Measurements from ENCODE around the gene AVP. TPM values are rescaled to one million over a fixed set of nuclear protein-coding genes. Genes with fewer than 3 reads are reported as not detected.
A peak's percentile ranks its signal among the peaks of the same experiment; 100 is the strongest.

AVP gene
- total RNA-seq, 2 donors from 2014 or later = not detected

- H3K9me3 ChIP-seq (ENCODE audit: control insufficient read depth, low read length, poor library complexity, severe bottlenecking) = no peaks in the 10 kb centered on the region
- DNase-seq (no peak), ATAC-seq (no peak)
- Mint-ChIP-seq H3K4me1 (peaks cover 16% of the 10 kb centered on the region), H3K27me3 (no peaks in the 10 kb centered on the region), H3K4me3 (no peak overlapping the region), H3K36me3 (ENCODE audit: low read depth) (no peaks in the 10 kb centered on the region), H3K27ac (peak overlapping the region; percentile 27)
These were observed 21.0 kb upstream of the AVP start for GRCh38 chr20:3105256-3106137.

DNA sequence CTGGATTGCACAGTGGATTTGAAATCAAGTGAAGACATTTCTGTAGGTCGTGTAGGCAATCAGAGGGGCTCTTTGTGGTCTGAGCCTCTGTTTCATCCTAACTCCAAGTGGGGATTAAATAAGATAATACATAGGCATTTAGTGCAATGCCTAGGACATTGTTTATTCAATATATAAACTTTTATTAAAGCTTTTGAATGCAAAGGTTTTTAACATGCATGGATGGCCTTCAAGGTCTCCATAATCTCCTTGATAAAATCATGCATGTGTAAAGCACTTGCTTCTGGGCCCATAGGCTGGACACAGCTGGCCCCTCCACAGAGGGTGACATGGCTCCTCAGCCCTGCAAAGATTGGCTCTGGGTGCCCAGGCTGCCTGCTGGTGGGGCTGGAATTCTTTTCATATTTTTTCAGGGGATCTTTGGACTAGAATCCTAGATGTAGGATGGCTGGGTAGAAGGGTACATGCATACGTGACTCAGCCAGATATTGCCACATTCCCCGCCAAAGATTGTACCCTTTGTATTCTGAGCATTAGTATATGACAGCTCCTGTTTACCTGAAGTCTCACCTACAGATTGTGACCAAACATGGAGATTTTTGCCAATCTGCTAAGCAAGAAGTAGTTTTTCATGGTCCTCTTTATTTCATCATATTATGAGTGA lies 19.0 kb upstream of the AVP start:
- H3K9me3 ChIP-seq (ENCODE audit: control insufficient read depth, low read length, poor library complexity, severe bottlenecking) = no peaks in the 10 kb centered on the region
- Mint-ChIP-seq H3K4me1 (peaks cover 16% of the 10 kb centered on the region), H3K4me3 (peak overlapping the region; percentile 74), H3K27me3 (no peaks in the 10 kb centered on the region), H3K27ac (peak overlapping the region; percentile 80), H3K36me3 (ENCODE audit: low read depth) (no peaks in the 10 kb centered on the region)
- no peak for DNase-seq
- ATAC-seq = no peak

GRCh38 chr20:3102575-3103368 lies 18.2 kb upstream of the AVP start:
- H3K27ac Mint-ChIP-seq = peak overlapping the region; percentile 80
- no peaks in the 10 kb centered on the region for H3K9me3 ChIP-seq (ENCODE audit: control insufficient read depth, low read length, poor library complexity, severe bottlenecking)
- no peaks in the 10 kb centered on the region for H3K27me3 Mint-ChIP-seq
- no peak for ATAC-seq
- peak overlapping the region; percentile 74 for H3K4me3 Mint-ChIP-seq
- H3K4me1 Mint-ChIP-seq = peaks cover 16% of the 10 kb centered on the region
- no peak for DNase-seq
- H3K36me3 Mint-ChIP-seq (ENCODE audit: low read depth) = no peaks in the 10 kb centered on the region

DNA sequence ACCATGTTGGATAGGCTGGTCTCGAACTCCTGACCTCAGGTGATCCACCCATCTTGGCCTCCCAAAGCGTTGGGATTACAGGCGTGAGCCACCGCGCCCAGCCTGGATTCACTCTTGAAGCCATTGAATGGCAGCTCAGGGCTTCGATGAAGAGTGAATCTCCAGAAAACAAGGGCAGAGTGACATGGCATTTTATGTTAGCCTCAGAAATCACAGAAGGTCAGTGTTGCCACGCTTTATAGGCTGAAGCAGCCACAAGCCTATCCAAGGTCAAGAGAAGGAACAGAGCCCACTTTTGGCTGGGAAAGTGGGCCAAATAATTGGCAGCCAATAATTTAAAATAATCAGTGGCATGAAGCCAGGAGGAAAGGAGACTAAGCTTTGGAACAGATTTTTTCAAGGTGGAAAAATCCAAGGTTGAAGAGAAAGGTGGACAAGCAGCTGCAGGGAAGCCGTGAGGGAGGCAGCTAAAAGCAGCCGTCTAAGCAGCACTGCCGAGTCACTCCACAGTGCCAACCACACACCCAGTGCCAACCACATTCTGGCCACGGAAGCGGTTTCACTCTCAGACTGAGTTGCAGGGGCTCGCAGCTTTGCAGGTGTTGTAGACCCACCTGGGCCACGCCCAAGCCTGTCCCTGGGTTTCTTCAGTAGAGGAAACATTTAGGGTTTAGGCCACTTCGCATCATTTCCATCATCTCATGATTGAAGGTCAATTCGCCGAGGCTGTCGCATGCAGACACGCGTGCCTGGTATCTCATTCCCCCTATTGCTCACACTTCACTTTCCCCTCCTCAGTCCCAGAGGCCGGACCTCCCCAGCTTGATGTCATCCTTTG lies 17.4 kb upstream of the AVP start:
- Mint-ChIP-seq H3K36me3 (ENCODE audit: low read depth) (no peaks in the 10 kb centered on the region), H3K4me1 (peaks cover 15% of the 10 kb centered on the region), H3K27ac (peak overlapping the region; percentile 80), H3K4me3 (peak overlapping the region; percentile 74), H3K27me3 (no peaks in the 10 kb centered on the region)
- H3K9me3 ChIP-seq (ENCODE audit: control insufficient read depth, low read length, poor library complexity, severe bottlenecking) = no peaks in the 10 kb centered on the region
- DNase-seq = no peak
- peak; percentile 81 for ATAC-seq

- no peak for ATAC-seq
- H3K27ac Mint-ChIP-seq = no peak overlapping the region
- DNase-seq = no peak
- no peak overlapping the region for H3K4me3 Mint-ChIP-seq
- H3K4me1 Mint-ChIP-seq = peaks cover 15% of the 10 kb centered on the region
- H3K36me3 Mint-ChIP-seq (ENCODE audit: low read depth) = no peaks in the 10 kb centered on the region
- H3K27me3 Mint-ChIP-seq = no peaks in the 10 kb centered on the region
- no peaks in the 10 kb centered on the region for H3K9me3 ChIP-seq (ENCODE audit: control insufficient read depth, low read length, poor library complexity, severe bottlenecking)
These were observed 16.7 kb upstream of the AVP start for GRCh38 chr20:3101251-3101650.

DNA sequence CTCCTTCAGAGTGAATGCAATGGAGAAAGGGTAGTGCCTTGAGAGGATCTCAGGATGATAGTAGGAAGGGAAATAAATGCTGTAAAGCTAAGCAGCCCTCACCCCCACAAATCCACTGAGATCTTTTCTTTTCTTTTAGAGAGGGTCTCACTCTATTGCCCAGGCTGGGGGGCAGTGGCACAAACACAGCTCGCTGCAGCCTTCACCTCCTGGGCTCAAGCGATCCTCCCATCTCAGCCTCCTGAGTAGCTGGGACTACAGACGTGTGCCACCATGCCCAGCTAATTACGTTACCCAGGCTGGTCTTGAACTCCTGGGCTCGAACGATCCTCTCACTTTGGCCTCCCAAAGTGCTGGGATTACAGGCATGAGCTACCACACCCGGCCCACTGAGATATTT lies 16.0 kb upstream of the AVP start:
- DNase-seq (no peak), ATAC-seq (no peak)
- no peaks in the 10 kb centered on the region for H3K9me3 ChIP-seq (ENCODE audit: control insufficient read depth, low read length, poor library complexity, severe bottlenecking)
- H3K27me3 Mint-ChIP-seq = peaks cover 7% of the 10 kb centered on the region
- H3K4me3 Mint-ChIP-seq = no peak overlapping the region
- H3K36me3 Mint-ChIP-seq (ENCODE audit: low read depth) = no peaks in the 10 kb centered on the region
- H3K27ac Mint-ChIP-seq = no peak overlapping the region
- H3K4me1 Mint-ChIP-seq = peaks cover 15% of the 10 kb centered on the region

GRCh38 chr20:3094848-3095629 lies 10.5 kb upstream of the AVP start:
- ATAC-seq = no peak
- H3K4me1 Mint-ChIP-seq = peaks cover 8% of the 10 kb centered on the region
- peak overlapping the region; percentile 45 for H3K4me3 Mint-ChIP-seq
- peaks cover 20% of the 10 kb centered on the region for H3K27me3 Mint-ChIP-seq
- no peak for DNase-seq
- peaks cover 2% of the 10 kb centered on the region for H3K36me3 Mint-ChIP-seq (ENCODE audit: low read depth)
- no peaks in the 10 kb centered on the region for H3K9me3 ChIP-seq (ENCODE audit: control insufficient read depth, low read length, poor library complexity, severe bottlenecking)
- peak overlapping the region; percentile 32 for H3K27ac Mint-ChIP-seq

GRCh38 chr20:3093861-3094361 lies 9.4 kb upstream of the AVP start:
- Mint-ChIP-seq H3K36me3 (ENCODE audit: low read depth) (peaks cover 6% of the 10 kb centered on the region), H3K4me1 (peaks cover 8% of the 10 kb centered on the region), H3K4me3 (peak overlapping the region; percentile 62), H3K27me3 (peaks cover 25% of the 10 kb centered on the region), H3K27ac (peak overlapping the region; percentile 74)
- no peak for DNase-seq
- ATAC-seq = peak; percentile 64
- H3K9me3 ChIP-seq (ENCODE audit: control insufficient read depth, low read length, poor library complexity, severe bottlenecking) = no peaks in the 10 kb centered on the region

GRCh38 chr20:3092611-3093379 lies 8.3 kb upstream of the AVP start:
- peak; percentile 56 for ATAC-seq
- Mint-ChIP-seq H3K4me3 (peak overlapping the region; percentile 89), H3K4me1 (peaks cover 8% of the 10 kb centered on the region), H3K27ac (peak overlapping the region; percentile 63), H3K36me3 (ENCODE audit: low read depth) (peaks cover 6% of the 10 kb centered on the region), H3K27me3 (peaks cover 31% of the 10 kb centered on the region)
- DNase-seq = no peak
- H3K9me3 ChIP-seq (ENCODE audit: control insufficient read depth, low read length, poor library complexity, severe bottlenecking) = no peaks in the 10 kb centered on the region

GRCh38 chr20:3090565-3090964 lies 6.0 kb upstream of the AVP start:
- no peaks in the 10 kb centered on the region for H3K9me3 ChIP-seq (ENCODE audit: control insufficient read depth, low read length, poor library complexity, severe bottlenecking)
- DNase-seq (no peak), ATAC-seq (no peak)
- peaks cover 6% of the 10 kb centered on the region for H3K36me3 Mint-ChIP-seq (ENCODE audit: low read depth)
- peaks cover 25% of the 10 kb centered on the region for H3K27me3 Mint-ChIP-seq
- peak overlapping the region; percentile 45 for H3K27ac Mint-ChIP-seq
- H3K4me3 Mint-ChIP-seq = no peak overlapping the region
- peaks cover 8% of the 10 kb centered on the region for H3K4me1 Mint-ChIP-seq

DNA sequence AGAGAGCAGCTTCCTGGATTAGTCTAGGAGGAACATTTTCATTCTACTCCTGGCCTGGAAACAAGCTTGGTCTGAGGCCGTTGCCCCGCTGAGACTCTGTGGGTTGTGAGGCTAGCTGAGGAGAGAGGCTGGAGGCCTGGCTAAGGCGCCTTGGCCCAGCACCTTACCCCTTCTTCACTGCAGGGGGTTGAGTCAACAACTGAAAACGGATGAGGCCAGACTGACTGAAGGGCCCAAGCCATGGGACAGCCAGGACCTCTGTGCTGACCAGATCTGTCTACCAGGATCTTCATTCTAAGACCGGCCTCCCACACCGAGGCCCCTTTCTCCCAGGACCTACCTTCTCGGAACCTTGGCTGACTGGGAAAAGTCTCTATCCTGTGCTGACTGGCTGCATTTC lies 3.5 kb upstream of the AVP start:
- peaks cover 41% of the 10 kb centered on the region for H3K27me3 Mint-ChIP-seq

More for the DNA sequence above, 3.5 kb upstream of the AVP start:
- ATAC-seq (no peak), DNase-seq (no peak)
- no peak overlapping the region for H3K4me3 Mint-ChIP-seq
- H3K9me3 ChIP-seq (ENCODE audit: control insufficient read depth, low read length, poor library complexity, severe bottlenecking) = no peaks in the 10 kb centered on the region
- H3K27ac Mint-ChIP-seq = no peak overlapping the region
- H3K4me1 Mint-ChIP-seq = peaks cover 7% of the 10 kb centered on the region
- peaks cover 8% of the 10 kb centered on the region for H3K36me3 Mint-ChIP-seq (ENCODE audit: low read depth)
